ENCODE measurements around the gene IYD. TPM values are rescaled to one million over a fixed set of nuclear protein-coding genes. Genes with fewer than 3 reads are reported as not detected.

IYD gene
- polyA plus RNA-seq, 2 of the 4 experiments (the other 2 are of a cell fraction), result 0.08 TPM; not detected in 1

- Histone ChIP-seq H3K4me3 (no peak overlapping the region), H3K27ac (no peak overlapping the region), H3K9me3 (0 out of 3 replicates have a peak, but pooled peaks cover 2% of the 10 kb centered on the region), H3K4me2 (no peak overlapping the region), H3K4me1 (peaks cover 21% of the 10 kb centered on the region; the same call in 2 of the 3 replicates)
- ATAC-seq, result no peak
- no peak for TF ChIP-seq FOSL2 (IDR thresholded peaks at IDR 0.05)
- TF ChIP-seq FOSL2 (CRISPR knock-in tag; IDR thresholded peaks at IDR 0.05), result no peak
- TF ChIP-seq CHD4 (IDR thresholded peaks at IDR 0.05; ENCODE audit: borderline replicate concordance), result no peak
- no peak for TF ChIP-seq HOXB13 (CRISPR knock-in tag; IDR thresholded peaks at IDR 0.05; ENCODE audit: low read depth)
- TF ChIP-seq FOXS1 (CRISPR knock-in tag; IDR thresholded peaks at IDR 0.05), result no peak
- no peak for TF ChIP-seq PHF8 (IDR thresholded peaks at IDR 0.05; ENCODE audit: borderline replicate concordance, low read depth)
- no peak for TF ChIP-seq CTCF (IDR thresholded peaks at IDR 0.05)
- no peak for TF ChIP-seq HES2 (IDR thresholded peaks at IDR 0.05)
- TF ChIP-seq RNF2 (IDR thresholded peaks at IDR 0.05; ENCODE audit: borderline replicate concordance, low read depth), result no peak
- no peak for TF ChIP-seq ATOH8 (CRISPR knock-in tag; IDR thresholded peaks at IDR 0.05; ENCODE audit: low read depth)
- no peak for TF ChIP-seq PBX3 (IDR thresholded peaks at IDR 0.05)
- no peak for TF ChIP-seq ZSCAN20 (CRISPR knock-in tag; IDR thresholded peaks at IDR 0.05)
- CTCF ChIA-PET, result interaction anchor here (0.9 to 4.7 kb wide), 3 partner anchors 12 to 410 kb away, joined by 4 to 86 read pairs (median 5); no protein-coding TSS in a partner anchor
- 5% methylated on average over 2 of the region's 2 CpGs for WGBS (ENCODE audit: missing lambda C conversion rate)
- no peak for DNase-seq (ENCODE audit: low read depth in 1 of 2, low spot score in 1 of 2)
- POLR2A ChIA-PET, result no interaction called here
- FAIRE-seq, result no peak
These were observed 47.3 kb downstream of the IYD start for GRCh38 chr6:150416128-150416527.

GRCh38 chr6:150417250-150417649 is 48.4 kb downstream of the IYD start:
- POLR2A ChIA-PET, result interaction anchor here (1.1 to 2.4 kb wide), 2 partner anchors 397 to 453 kb away, joined by 3 to 16 read pairs; no protein-coding TSS in a partner anchor
- WGBS (ENCODE audit: missing lambda C conversion rate), result 44% methylated on average over 6 of the region's 6 CpGs
- H3K4me2 ChIP-seq, result peak overlapping the region; percentile 56; the same call in 1 of the 3 replicates

GRCh38 chr6:150417899-150418826 is 49.4 kb downstream of the IYD start:
- FAIRE-seq, result no peak
- peak overlapping the region; percentile 80 to 87 for H3K27ac ChIP-seq
- peak overlapping the region; percentile 56 for H3K4me2 ChIP-seq
- 0 out of 3 replicates have a peak, but pooled peaks cover 2% of the 10 kb centered on the region for H3K9me3 ChIP-seq
- peak overlapping the region; percentile 37 for H3K4me3 ChIP-seq
- under 1% methylated on average over 12 of the region's 12 CpGs for WGBS (ENCODE audit: missing lambda C conversion rate)
- CTCF ChIA-PET, result interaction anchor here (0.6 to 4.7 kb wide), 37 partner anchors 9 to 512 kb away, joined by 3 to 86 read pairs (median 3); partner anchors contain the start of genes MTHFD1L and PLEKHG1
- POLR2A ChIA-PET, result interaction anchor here (1.1 to 2.4 kb wide), 2 partner anchors 396 to 452 kb away, joined by 3 to 16 read pairs; no protein-coding TSS in a partner anchor
- peaks cover 11% of the 10 kb centered on the region; the same call in 2 of the 3 replicates for H3K4me1 ChIP-seq
- DNase-seq (ENCODE audit: low read depth in 1 of 2, low spot score in 1 of 2), result peak; percentile 68 to 73
- ATAC-seq, result peak; percentile 88 to 93
- TF ChIP-seq NR3C1 (IDR thresholded peaks at IDR 0.05) (no peak), KDM5A (IDR thresholded peaks at IDR 0.05) (no peak), FOSL2 (IDR thresholded peaks at IDR 0.05) (0 out of 2 replicates have a peak, but pooled peaks have one; percentile 32), FOSL2 (CRISPR knock-in tag; IDR thresholded peaks at IDR 0.05) (no peak), ZSCAN20 (CRISPR knock-in tag; IDR thresholded peaks at IDR 0.05) (no peak), SMC3 (IDR thresholded peaks at IDR 0.05) (peak; percentile 73), CEBPB (IDR thresholded peaks at IDR 0.05) (no peak; a peak in 1 of 4 replicates), RAD21 (conservative IDR thresholded peaks at IDR 0.05 in 1 of 2, IDR thresholded peaks at IDR 0.05 in 1 of 2) (peak; percentile 70 to 80), GATA3 (IDR thresholded peaks at IDR 0.05; ENCODE audit: borderline replicate concordance) (no peak), FOSB (CRISPR knock-in tag; IDR thresholded peaks at IDR 0.05) (no peak), POLR2A (IDR thresholded peaks at IDR 0.05; ENCODE audit: low read length) (no peak), FOXS1 (CRISPR knock-in tag; IDR thresholded peaks at IDR 0.05) (no peak), ATOH8 (CRISPR knock-in tag; IDR thresholded peaks at IDR 0.05; ENCODE audit: low read depth) (no peak), MAFK (IDR thresholded peaks at IDR 0.05; ENCODE audit: partially characterized antibody) (no peak), HOXB5 (CRISPR knock-in tag; IDR thresholded peaks at IDR 0.05) (no peak), JUNB (IDR thresholded peaks at IDR 0.05) (peak; percentile 83), JUN (IDR thresholded peaks at IDR 0.05) (peak in 1 of 2 experiments; percentile 63; a peak in 1 of 5 replicates), EHF (CRISPR knock-in tag; IDR thresholded peaks at IDR 0.05) (no peak)

More at GRCh38 chr6:150417250-150417649, 48.4 kb downstream of the IYD start:
- CTCF ChIA-PET, result interaction anchor here (0.6 to 4.7 kb wide), 18 partner anchors 9 to 411 kb away, joined by 3 to 86 read pairs (median 5); partner anchors contain the start of gene PLEKHG1
- Histone ChIP-seq H3K4me1 (peaks cover 15% of the 10 kb centered on the region; the same call in 2 of the 3 replicates), H3K4me3 (no peak overlapping the region), H3K27ac (peak overlapping the region; percentile 78 to 80; a peak in 5 of 6 replicates), H3K9me3 (0 out of 3 replicates have a peak, but pooled peaks cover 2% of the 10 kb centered on the region)
- no peak for DNase-seq (ENCODE audit: low read depth in 1 of 2, low spot score in 1 of 2)
- FAIRE-seq, result no peak
- TF ChIP-seq RAD21 (conservative IDR thresholded peaks at IDR 0.05 in 1 of 2, IDR thresholded peaks at IDR 0.05 in 1 of 2) (no peak), NFE2L2 (conservative IDR thresholded peaks at IDR 0.05; ENCODE audit: low read length) (no peak), ZNF302 (CRISPR knock-in tag; IDR thresholded peaks at IDR 0.05) (no peak), EHF (CRISPR knock-in tag; IDR thresholded peaks at IDR 0.05) (no peak), CBX8 (IDR thresholded peaks at IDR 0.05) (no peak)
- no peak for ATAC-seq
